ENCODE results near the gene OR52B4. TPM values are rescaled to one million over a fixed set of nuclear protein-coding genes. Genes with fewer than 3 reads are reported as not detected.

OR52B4 gene
- total RNA-seq, 1 donor from 2014 or later, result not detected

Other genes starting within 250 kb of the OR52B4 start
- 27.4 and 32.7 TPM in 2 replicates for gene TRIM21, start 25.3 kb upstream of the OR52B4 start, total RNA-seq
- not detected in 2 replicates for gene OR52K2, start 80.9 kb upstream of the OR52B4 start, total RNA-seq
- not detected in 2 replicates for gene OR52K1, start 114.3 kb upstream of the OR52B4 start, total RNA-seq
- gene OR52M1, start 176.8 kb upstream of the OR52B4 start, total RNA-seq, result not detected in 2 replicates
- gene OR52I2, start 213.4 kb upstream of the OR52B4 start, total RNA-seq, result not detected in 2 replicates
- gene OR52I1, start 225.7 kb upstream of the OR52B4 start, total RNA-seq, result not detected in 2 replicates
- 8.7 and 11.3 TPM in 2 replicates for gene TRIM68, start 239.8 kb upstream of the OR52B4 start, total RNA-seq

All from activated CD4-positive, alpha-beta T cell treated with anti-CD3 and anti-CD28 coated beads, Interleukin-2, amount 10 ng/mL, durations not matched to agents 24 days and 14 days (primary cell).